Activated CD8-positive, alpha-beta memory T cell treated with anti-CD3 and anti-CD28 coated beads, Interleukin-2, amount 50 U/mL, for 1 hour (primary cell): ENCODE data around the gene VSNL1.

Source experiments
- DNase-seq: peaks from one replicate; pipeline ENCODE4 v3.0.0-alpha.2; 2020; ENCODE audit errors: extremely low read depth

The VSNL1 gene

GRCh38 chr2:17644997-17645720 lies 104.7 kb downstream of the VSNL1 start:
- DNase-seq: no peak

DNA sequence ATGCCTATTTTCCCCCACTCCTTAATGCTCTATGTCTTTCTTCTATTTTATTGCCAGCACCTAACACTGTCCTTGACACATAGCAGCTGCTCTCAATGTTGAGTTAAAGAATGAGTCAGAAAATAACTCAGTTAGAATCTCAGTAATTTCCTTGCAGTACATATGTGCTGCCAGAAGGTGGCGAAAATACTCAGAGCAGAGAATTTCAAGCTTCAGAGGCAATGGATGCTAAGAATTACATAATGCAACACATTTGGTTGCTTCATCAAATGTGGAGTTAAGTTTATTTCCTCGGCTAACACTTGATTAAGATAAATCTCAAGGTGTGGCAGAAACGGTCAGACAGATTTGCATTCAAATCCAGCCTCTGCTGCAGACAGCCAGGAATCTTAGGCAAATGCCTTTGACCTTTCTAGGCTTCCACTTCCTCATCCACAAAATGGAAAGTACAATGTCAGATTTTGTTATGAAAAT lies 105.6 kb downstream of the VSNL1 start:
- no peak for DNase-seq

DNA sequence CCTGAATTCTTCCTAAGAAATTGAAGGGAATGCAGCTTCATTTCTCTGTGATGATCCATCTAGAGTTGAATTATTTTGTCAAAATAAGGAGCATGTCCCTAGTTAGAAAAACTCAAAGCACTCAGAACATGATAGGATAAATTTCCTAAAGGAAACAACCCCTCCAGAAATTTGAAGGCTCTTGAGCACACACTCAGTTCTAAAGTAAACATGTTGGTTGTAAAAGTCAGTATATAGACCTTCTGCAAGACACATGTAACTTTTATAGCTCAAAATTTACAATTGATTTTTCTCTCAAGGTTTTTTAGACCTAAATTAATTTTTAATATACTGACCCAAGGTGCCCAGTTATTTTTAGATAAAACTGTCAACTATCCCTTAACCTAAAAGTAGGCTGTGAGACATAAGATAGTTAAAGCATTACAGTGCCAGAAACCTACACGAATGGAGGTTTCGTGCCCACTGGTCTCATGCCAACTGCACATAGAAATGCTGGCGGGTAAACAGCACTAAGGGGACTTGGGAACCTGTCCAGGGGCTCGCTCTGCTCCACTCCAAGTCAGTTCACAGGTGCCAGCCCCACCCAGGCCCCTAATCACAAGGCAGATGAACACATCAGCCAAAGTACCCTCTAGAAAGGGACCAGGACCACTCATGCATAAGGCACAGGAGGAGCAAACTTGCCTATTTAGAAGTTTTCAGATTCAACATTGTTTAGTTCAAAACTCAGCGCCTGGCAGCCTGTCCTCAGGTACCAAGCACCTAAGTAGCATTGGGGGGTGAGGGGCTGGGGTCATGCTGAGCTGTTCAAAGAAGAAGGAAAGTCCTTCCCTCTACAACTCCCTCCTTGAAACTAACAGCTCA lies 106.6 kb downstream of the VSNL1 start:
- no peak for DNase-seq

- no peak for DNase-seq
Measured at GRCh38 chr2:17648581-17648980, 108.1 kb downstream of the VSNL1 start.

DNA sequence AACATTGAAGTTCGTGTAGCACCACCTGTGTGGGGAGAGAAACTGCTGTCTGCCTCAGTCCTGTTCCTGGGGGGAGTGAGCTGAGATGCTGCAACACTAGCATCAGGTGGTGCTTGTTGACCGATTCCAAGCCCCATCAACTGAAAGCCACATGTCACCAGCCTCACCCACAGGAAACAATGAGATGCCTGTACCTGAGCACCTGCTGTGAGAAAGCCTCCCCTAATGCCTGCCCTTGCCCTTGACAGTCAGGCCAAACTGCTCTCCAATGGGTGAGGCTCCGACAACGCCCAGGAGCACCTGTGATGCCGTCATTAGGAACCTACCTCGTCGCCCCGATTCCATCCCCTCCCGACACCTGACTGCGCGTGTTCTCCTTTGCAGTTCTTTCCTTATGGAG lies 108.5 kb downstream of the VSNL1 start:
- no peak for DNase-seq

GRCh38 chr2:17652681-17653394 lies 112.3 kb downstream of the VSNL1 start:
- DNase-seq: no peak

- no peak for DNase-seq
Measured at GRCh38 chr2:17657759-17658158, 117.3 kb downstream of the VSNL1 start.

DNA sequence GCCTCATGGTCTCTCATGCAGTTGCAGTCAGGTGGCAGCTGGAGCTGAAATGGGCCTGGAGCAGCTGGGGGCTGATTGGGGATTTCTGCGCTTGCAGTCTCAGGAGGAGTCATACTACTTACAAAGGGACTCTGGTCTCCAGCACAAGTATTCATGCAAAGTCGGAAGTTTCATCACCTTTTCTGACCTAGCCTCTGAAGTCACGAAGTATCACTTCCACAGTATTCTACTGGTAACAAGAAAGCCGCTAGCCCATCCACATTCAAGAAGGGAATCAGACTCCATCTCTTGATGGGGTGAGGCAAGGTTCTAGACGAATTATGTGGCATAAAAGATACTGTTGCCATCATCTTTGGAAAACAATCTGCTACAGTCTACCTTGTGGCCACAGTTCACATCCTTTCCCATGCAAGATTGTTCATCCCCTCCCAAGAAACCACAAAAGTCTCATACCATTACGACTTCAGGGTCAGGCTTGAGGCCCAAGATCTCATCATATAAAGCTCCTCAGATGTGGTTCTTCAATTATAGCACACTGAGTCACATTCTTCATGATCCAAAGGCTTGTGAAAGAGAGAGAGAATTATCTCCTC lies 117.9 kb downstream of the VSNL1 start:
- DNase-seq: no peak

DNA sequence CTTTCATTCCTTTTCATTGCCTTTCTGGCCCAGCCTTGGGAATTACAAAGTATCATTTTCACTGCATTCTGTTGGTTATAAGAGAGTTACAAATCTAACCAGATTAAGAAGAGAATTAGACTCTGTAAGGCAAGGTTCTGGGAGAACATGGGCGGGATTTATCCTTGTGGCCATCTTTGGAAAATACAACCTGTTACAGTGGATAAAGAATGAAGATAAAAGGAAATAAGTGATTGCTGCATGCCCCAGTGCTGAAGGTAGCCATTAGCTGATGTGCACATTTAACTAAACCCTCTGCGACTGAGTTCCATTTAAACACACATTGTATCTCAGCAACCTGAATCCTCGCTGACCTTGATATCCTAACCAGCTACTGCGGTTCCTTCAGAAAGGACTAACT lies 119.7 kb downstream of the VSNL1 start:
- no peak for DNase-seq

DNA sequence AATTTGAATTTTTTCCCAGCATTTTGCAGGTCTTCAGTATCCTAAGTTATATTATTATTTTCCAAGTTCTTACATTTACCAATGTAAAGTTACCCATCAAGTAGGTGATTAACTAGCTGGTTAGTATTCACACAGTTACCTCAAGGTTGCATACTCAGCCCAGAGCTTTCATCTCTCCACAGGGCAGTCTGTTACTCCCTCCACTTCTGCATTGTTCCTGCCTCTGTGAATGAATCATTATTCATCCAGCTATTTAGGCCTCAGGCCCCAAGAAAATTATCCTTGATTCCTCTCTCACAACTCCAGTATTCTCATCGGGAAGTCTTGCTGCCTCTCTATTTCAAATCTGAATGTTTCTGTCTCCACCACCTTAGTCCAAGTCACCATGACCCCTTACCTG lies 121.0 kb downstream of the VSNL1 start:
- DNase-seq: no peak

- DNase-seq: no peak
Measured at GRCh38 chr2:17662723-17663122, 122.2 kb downstream of the VSNL1 start.

DNA sequence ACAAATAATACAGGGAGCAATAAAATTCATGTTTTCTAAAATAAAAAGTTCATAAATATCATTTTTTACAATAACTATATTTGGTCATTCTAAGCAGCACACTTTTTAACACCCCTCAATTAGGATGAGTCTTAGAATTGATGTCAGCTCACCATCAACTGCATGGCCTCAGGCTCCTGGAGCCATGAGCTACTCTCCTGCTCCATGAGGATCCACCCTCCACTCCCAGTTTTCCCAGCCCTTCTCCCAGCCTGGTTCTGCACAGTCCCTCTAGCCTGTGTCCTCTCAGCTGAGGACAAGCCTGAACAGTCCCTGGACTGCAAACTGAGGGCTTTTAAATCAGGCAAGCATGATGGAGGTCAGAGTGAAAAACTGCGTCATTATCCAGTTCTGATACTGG lies 124.0 kb downstream of the VSNL1 start:
- DNase-seq: no peak

DNA sequence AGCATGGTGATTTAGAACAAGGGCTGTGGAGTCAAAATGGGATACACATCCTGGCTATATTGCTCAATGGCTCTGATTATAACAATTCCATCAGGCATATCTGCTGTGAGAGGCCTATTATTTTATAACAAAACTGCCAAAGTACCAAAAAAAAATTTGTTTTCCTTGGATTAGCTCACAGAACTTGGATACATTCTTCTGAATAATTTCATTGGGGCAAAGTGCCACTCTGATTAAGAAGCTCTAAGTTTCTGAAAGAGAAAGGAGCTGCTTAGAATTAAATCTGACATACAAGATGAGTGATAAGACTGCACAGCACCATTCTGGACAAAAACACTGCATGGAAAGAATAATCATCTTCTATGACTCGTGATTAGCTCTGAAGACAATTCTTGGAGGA lies 127.4 kb downstream of the VSNL1 start:
- no peak for DNase-seq

DNA sequence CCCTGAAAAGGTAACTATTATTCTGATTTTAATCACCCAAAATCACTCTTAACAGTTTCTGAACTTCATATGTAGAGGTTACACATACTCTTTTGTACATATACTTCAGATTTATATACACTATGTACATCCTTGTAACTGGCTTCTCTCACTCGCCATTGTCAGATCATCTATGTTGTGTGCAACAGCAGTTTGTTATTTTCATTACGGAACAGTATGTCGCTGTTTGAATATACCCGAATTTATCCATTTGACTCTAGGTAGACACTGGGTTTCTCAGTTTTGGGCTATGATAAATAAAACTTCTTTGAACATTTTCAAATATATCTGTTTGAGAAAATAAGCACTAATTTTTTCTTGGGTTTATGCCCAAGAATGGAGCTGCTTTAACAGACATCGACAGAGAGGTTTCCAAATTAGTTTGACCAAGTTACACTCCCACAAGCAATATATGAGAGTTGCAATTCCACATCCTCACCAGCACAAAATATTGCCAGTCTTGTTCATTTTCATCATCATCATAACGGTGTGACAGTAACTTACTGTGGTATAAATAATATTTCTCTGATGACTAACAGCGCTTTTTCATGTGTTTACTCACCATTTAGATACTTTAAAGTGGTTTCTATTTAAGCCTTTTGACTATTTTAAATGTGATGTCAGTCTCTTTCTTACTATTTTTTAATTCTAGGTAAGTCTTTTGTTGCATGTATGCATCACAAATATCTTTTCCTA lies 132.3 kb downstream of the VSNL1 start:
- DNase-seq: no peak

DNA sequence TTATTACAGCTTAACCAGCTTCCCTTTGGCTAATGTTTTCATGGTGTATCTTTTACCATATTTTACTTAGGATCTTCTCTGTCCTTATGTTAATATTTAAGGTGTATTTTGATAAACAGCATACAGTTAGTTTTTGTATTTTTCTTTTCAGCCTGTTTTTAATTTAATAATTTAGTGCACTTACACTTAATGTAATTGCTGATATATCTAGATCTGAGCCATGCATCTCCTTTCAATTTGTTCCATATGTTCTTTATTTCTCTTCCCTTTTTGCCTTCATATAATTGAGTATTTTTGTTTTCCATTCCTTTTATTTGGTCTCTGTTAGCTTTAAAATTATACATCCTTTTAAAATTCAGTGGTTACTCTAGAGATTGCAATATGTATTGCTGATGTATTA lies 134.3 kb downstream of the VSNL1 start:
- no peak for DNase-seq

- DNase-seq: no peak
Measured at GRCh38 chr2:17680119-17680518, 139.6 kb downstream of the VSNL1 start.

DNA sequence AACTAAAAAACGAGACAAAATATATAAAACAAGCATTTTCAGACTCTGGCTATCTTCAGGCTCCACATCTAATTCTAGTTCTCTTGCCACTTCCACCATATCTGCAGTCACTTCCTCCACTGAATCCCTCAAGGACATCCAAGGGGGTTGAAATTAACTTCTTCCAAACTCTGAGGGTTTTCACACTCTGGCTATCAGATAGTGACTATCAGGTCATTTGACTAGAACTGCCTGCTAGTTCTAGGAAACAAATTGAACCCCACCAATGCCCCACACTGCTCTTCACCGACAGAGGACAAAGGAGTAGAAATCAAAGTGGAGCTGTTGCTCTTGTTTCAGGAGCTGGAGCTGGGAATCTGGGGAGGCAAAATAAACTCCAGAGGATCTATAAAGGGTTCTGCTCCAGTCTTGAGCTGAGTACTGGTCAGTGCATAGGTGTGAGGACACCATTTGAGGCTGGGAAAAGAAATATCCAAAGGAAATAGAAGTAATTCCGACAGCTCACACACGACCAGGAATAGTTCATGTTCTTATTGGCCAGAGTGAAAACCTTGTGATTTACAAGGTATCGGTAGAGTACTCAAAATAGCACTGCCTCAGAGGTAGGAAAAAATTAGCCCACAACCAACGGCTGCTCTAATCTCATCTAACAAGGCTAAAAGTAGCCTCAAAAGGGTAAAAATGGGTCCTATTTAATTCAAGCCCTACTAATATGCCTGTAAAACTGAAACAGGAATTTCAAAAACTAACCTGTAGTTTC lies 141.8 kb downstream of the VSNL1 start:
- DNase-seq: no peak

GRCh38 chr2:17683981-17684380 lies 143.5 kb downstream of the VSNL1 start:
- DNase-seq: no peak

GRCh38 chr2:17688600-17688999 lies 148.1 kb downstream of the VSNL1 start:
- no peak for DNase-seq

GRCh38 chr2:17689010-17689409 lies 148.5 kb downstream of the VSNL1 start:
- DNase-seq: no peak

DNA sequence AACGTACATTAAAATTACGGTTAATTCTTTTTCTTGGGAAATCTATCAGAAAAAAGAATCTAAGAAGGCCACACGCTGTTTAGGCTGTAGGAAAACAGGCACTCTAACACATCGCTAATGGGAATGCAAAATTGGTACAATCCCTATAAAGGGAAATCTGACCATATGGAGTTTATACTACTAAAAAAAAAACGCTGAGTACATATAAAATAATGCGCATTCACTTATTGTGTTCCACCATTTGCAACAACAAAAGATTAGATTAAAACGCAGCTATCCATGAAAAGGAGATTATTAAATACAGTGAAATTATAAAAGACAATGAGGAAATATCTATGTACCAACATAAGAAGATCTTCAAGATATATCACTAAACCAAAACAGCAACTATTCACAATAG lies 150.3 kb downstream of the VSNL1 start:
- DNase-seq: no peak
